Stomach (tissue), 4 donors: Measurements from ENCODE around the gene EPHB4.

Source experiments
- CTCF ChIP-seq, 7 experiments: fragments of 450-650 bp in 4 of 7; fragments of 200-600 bp in 3 of 7; sonication (generic) in 3 of 7; IDR thresholded peaks; one replicate each; pipeline ENCODE4 v1.5.1; 2016 to 2019; ENCODE audit warnings: antibody characterized with exemption in 7 of 7, control low read depth in 2 of 7, mild to moderate bottlenecking in 1 of 7
- EP300 ChIP-seq: sonication (generic); formaldehyde crosslinking; IDR thresholded peaks from one replicate; pipeline ENCODE4 v1.6.1; 2017; ENCODE audit warnings: antibody characterized with exemption
- POLR2A ChIP-seq, 4 donors: fragments of 450-650 bp; IDR thresholded peaks; one replicate each; pipeline ENCODE4 v1.6.1; 2016; ENCODE audit warnings: antibody characterized with exemption in 4 of 4, control low read depth in 2 of 4, mild to moderate bottlenecking in 1 of 4, moderate library complexity in 1 of 4
- POLR2AphosphoS5 ChIP-seq, 3 donors: sonication (generic); formaldehyde crosslinking; IDR thresholded peaks; one replicate each; pipeline ENCODE4 v1.6.1; 2016; ENCODE audit warnings: antibody characterized with exemption in 3 of 3

GRCh38 chr7:100832281-100832633 lies 4.9 kb upstream of the EPHB4 start:
- TF ChIP-seq POLR2A (IDR thresholded peaks at IDR 0.05) (no peak), CTCF (IDR thresholded peaks at IDR 0.05) (no peak), POLR2AphosphoS5 (IDR thresholded peaks at IDR 0.05) (no peak), EP300 (no peak)
